22Rv1 (cell line): ENCODE measurements around the gene KIAA0513.

Experiments
- CTCF ChIP-seq: fragments of 450-650 bp; IDR thresholded peaks from 2 replicates; pipeline ENCODE4 v1.5.1; 2017; ENCODE audit warnings: mild to moderate bottlenecking
- ZFX ChIP-seq: fragments of 450-650 bp; IDR thresholded peaks from 2 replicates; pipeline ENCODE4 v1.6.1; 2017; ENCODE audit warnings: antibody characterized with exemption, borderline replicate concordance

GRCh38 chr16:85113168-85113733 is 85.7 kb downstream of the KIAA0513 start:
- TF ChIP-seq CTCF: no peak
- no peak for TF ChIP-seq ZFX
